Smooth muscle cell of the brain vasculature (primary cell): ENCODE results near the gene MRGPRG.

Source experiments
- DNase-seq: peaks from one replicate; pipeline ENCODE4 v3.0.0-alpha.2; 2012; ENCODE audit warnings: low read depth, low spot score

The MRGPRG gene

DNA sequence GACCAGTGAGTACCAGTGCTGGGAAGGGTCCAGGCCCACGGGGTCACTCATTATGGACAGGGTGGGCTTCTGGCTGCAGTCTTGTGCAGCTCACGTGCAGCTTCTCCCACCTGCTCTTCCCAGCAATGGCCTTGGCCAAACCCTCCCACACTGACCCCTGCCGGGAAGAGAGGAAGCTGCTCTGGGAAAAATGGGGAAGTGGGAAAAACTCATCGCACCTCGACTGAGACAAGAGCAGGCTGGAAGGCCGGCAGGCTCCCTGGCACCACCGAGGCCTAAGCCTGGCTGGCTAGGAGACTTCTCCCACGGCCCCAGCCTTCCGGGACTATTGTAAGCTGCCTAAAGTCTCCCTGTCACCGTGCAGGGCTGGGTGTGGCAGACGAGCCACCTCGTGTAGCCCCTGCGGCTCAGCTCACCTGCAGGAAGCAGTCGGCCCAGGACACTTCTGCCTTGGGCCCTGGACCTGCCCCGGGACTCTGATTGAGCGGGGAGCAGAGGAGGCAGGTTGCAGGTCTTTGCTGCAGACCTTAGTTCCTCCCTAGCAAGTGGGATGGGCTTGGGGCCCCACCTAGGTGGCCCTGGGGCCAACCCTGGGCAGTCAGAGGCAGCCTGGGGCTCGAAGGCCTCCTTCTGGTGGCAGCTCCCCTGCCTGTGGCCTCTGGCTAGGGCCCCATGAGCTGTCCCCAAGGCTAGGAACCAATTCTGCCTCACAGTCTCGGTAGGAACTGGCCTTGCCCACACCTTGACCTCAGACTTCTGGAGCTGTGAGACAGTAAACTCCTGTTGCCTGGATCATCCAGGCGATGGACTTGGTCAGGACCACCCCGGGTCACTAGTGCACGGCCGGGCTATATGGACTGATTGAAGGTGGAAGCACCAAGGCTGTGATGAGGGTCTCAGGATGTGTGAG, 23.1 kb downstream of the MRGPRG start:
- no peak for DNase-seq

GRCh38 chr11:3194016-3194816, 24.4 kb downstream of the MRGPRG start:
- no peak for DNase-seq

DNA sequence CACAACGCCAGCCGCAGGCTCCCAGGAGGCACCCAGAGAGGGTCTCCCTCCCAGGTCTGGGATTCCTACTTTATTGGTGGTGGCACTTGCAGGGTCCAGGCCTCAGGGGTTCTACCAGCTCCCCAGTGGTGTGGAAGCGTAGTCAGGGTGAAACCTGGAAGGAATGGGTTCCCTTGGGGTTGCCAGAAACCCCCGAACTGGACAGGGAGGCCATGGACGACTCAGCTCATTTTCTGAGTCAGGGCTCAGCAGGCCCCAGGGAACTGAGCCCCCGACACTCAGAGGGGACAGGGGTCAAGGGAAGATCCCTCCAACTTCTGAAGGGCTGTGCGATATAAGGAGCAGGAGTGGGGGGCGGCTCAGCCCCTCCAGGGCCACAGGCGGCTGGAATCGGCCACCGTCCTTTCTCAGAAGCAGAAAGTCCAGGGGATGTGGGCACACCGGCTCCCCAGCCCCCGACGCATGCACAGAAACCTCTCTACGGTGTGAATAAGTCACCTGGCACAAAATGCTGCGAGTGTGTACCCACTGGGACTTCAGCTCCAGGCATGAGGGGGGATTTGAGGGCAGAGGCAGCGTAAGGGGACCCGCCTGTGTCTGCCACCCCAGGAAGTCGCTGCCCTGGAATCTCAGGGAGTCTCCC, 25.1 kb downstream of the MRGPRG start:
- no peak for DNase-seq

- no peak for DNase-seq
These were observed 25.9 kb downstream of the MRGPRG start for GRCh38 chr11:3192511-3193372.

DNA sequence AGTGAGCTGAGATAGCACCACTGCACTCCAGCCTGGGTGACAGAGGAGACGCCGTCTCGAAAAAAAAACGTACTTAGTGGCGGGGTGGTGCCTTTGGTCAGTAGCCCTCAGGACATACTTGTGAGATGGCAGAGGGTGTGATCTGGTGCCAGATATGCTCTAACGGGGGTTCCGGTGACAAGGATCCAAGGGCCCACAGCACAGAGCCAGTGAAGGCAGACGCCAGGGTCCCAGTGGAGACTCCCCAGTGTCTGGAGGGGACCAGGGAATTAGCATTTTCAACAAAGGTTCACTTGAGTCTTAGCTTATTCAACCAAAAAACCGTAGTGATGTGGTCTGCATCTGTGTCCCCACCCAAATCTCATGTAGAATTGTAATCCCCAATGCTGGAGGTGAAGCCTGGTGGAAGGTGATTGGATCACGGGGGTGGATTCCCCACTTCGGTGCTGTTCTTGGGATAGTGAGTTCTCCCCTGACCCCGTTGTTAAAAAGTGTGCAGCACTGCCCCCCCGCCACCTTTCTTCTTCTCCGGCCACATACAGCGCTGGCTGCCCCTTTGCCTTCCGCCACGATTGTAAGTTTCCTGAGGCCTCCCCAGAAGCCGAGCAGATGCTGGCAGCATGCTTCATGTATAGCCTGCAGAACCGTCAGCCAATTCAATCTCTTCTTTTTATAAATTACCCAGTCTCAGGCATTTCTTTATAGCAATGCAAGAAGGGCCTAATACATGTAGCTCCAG, 26.9 kb downstream of the MRGPRG start:
- no peak for DNase-seq

GRCh38 chr11:3190600-3190999, 28.0 kb downstream of the MRGPRG start:
- no peak for DNase-seq

DNA sequence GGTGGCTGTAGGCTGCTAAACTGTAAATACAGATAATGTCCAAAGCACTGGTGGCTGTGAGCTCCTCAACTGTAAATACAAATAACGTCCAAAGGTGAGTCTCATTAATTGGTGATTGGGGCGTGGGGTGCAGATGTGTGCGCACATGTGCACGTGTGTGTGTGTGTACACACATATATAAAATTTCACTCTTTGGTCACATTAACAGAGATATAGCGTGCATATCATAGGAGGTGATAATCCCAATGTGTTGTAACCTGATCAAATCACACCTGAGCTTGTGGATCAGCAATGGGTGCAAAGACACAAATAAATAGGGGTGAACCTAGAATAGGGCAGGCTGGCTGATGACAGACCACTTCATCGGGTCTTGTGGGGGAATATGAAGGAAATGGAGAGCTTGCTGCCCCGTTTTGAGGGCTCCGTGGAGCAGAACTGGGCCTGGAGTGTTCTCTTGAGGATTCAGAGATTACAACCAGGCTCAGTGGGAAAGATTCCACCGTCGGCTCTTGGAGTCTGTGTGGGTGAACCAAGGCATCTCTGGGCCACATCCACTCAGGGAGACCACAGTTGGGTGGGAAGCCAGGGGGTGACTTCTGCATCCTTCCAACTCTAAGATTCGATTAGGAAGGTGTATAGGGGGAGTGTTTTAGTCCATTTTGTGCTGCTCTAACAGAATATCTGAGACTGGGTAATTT, 28.6 kb downstream of the MRGPRG start:
- DNase-seq, result no peak

GRCh38 chr11:3189196-3189843, 29.3 kb downstream of the MRGPRG start:
- no peak for DNase-seq

- no peak for DNase-seq
These were observed 30.0 kb downstream of the MRGPRG start for GRCh38 chr11:3188496-3189195.

GRCh38 chr11:3186166-3186953, 32.3 kb downstream of the MRGPRG start:
- DNase-seq, result no peak

GRCh38 chr11:3184732-3185347, 33.8 kb downstream of the MRGPRG start:
- DNase-seq, result no peak

- no peak for DNase-seq
These were observed 35.1 kb downstream of the MRGPRG start for GRCh38 chr11:3183523-3183922.

DNA sequence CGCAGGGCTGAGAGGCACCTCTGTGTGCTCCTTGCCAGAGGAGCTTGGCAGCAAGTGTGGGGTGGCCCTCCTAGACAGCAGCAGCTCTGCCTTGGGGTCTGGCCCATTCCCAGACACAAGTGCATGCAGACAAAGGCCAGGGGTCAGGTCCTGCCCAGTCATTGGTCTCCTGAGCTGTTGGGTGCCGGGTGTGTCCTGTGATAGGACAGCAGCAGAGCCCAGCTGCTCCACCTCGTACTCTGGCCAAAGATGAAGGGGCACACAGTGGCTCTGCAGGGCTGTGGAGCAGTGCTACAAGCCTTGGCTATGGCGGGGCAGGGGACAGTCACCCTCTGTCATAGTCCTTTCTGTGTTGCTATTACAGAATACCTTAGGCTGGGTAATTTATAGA, 36.2 kb downstream of the MRGPRG start:
- no peak for DNase-seq

- DNase-seq, result no peak
These were observed 36.7 kb downstream of the MRGPRG start for GRCh38 chr11:3181725-3182461.

DNA sequence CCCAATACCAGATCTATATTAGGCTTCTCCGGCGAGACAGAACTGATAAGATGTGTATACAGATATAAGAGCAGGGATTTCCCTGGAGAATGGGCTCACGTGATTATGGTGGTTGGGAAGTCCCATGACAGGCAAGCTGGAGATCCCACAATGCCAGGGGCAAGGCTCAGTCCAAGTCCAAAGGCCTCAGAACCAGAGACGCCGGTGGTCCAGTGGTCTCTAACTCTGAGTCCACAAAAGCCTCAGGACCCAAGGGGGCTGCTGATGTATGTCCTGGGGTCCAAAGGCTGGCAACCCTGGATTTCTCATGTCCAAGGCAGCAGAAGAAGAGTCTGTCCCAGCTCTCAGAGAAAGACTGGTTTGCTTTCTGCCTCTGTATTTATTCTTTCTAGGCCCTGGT, 37.7 kb downstream of the MRGPRG start:
- DNase-seq, result no peak

DNA sequence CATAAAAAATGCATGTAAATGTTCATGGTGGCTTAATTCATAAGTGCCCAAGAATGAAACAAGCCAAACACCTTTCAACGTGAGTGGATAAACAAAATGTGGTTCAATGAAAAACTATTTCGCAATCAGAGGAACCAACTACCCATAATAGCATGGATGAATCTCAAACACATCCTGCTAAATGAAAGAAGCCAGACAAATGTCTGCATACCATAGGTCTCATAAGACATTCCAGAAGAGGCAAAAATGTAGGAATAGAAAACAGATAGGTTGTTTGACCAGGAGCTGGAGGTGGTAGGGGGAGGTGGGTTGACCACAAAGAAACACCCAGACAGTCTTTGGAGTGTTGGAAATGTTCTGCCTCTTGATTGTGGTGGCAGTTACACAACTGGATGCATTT, 40.3 kb downstream of the MRGPRG start:
- DNase-seq, result no peak

- DNase-seq, result no peak
These were observed 40.7 kb downstream of the MRGPRG start for GRCh38 chr11:3177931-3178330.
